Prostate gland (tissue), 2 donors: ENCODE results near the gene RPSA.

Experiments
- CTCF ChIP-seq, 4 experiments: fragments of 200-600 bp in 2 of 4; fragments of 450-650 bp in 2 of 4; sonication (generic) in 2 of 4; IDR thresholded peaks; 1 replicate in 3 of 4; 2 replicates in 1 of 4; pipeline ENCODE4 v1.5.1; 2016 to 2019; ENCODE audit warnings: antibody characterized with exemption in 4 of 4, mild to moderate bottlenecking in 2 of 4, moderate library complexity in 2 of 4
- POLR2A ChIP-seq: fragments of 450-650 bp; IDR thresholded peaks from one replicate; pipeline ENCODE4 v1.6.1; 2016; ENCODE audit warnings: antibody characterized with exemption, mild to moderate bottlenecking
- POLR2AphosphoS5 ChIP-seq: sonication (generic); formaldehyde crosslinking; IDR thresholded peaks from one replicate; pipeline ENCODE4 v1.6.1; 2017; ENCODE audit warnings: antibody characterized with exemption

- TF ChIP-seq CTCF (IDR thresholded peaks at IDR 0.05): no peak
- no peak for TF ChIP-seq POLR2A
- no peak for TF ChIP-seq POLR2AphosphoS5
Measured at GRCh38 chr3:39388741-39389248, 17.7 kb upstream of the RPSA start.
